ENCODE results near the gene METTL4. TPM values are rescaled to one million over a fixed set of nuclear protein-coding genes. Genes with fewer than 3 reads are reported as not detected.
"Not testable (repeated sequence)": the region's sequence is repeated elsewhere in the genome, so short reads cannot be mapped to it uniquely, and the experiment has no call there.

METTL4 gene
- polyA plus RNA-seq, 1 donor from 2014 or later: 11.6 TPM

- Mint-ChIP-seq H3K27me3 (no peaks in the 10 kb centered on the region), H3K36me3 (peaks cover 7% of the 10 kb centered on the region), H3K4me3 (no peak overlapping the region), H3K4me1 (peaks cover 19 to 21% (median 20%) of the 10 kb centered on the region in 3 donors), H3K27ac (no peak overlapping the region), H3K9me3 (no peaks in the 10 kb centered on the region)
Measured at GRCh38 chr18:2545155-2545554, 26.1 kb downstream of the METTL4 start.

DNA sequence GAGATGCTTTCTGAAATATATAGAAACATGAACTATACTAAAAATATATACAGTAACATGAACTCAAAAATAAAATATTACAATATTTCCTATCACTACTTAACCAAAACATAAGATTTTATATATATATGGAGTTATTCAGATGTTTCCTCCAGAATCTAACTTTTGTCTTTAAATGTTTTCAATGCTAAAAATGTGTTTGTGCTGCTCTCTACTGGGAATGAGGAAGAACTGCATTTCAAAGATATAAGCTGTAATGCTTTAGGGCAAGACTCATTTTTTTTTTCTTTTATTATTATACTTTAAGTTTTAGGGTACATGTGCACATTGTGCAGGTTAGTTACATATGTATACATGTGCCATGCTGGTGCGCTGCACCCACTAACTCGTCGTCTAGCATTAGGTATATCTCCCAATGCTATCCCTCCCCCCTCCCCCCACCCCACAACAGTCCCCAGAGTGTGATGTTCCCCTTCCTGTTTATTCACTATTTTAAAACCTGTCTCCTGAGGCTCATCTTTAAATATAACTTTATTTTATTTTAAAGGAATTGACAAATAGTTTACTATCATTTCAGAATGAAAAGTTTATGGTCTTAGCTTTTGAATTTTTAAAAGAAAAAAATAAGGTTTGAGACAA lies 29.3 kb downstream of the METTL4 start:
- H3K9me3 Mint-ChIP-seq, H3K27ac Mint-ChIP-seq, H3K27me3 Mint-ChIP-seq, H3K36me3 Mint-ChIP-seq: not testable (repeated sequence)
- Mint-ChIP-seq H3K4me1 (peaks cover 6 to 14% (median 11%) of the 10 kb centered on the region in 3 donors), H3K4me3 (peak overlapping the region in 1 of 4 donors; percentile 58)

DNA sequence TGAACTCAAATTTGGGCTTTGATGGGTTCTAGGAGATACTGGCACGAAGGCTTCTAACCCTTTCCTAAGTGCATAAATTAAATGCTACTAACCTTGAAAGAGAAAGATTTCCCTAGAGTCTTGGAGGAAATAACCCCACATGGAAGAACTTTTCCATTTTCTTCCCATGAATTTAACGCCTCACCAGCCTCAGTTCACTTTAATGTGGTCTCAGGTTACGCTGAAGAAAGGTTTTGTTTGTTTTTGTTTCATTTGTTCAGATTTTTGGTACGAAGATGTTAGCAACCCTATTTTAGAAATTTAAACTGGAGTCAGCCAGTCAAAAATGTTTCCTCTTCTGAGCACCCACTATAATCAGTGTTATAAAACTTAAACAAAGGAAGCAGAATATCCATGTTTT lies 30.7 kb downstream of the METTL4 start:
- Mint-ChIP-seq H3K4me1 (peaks cover 9 to 17% (median 13%) of the 10 kb centered on the region in 3 donors), H3K27me3 (no peaks in the 10 kb centered on the region), H3K4me3 (no peak overlapping the region), H3K36me3 (no peaks in the 10 kb centered on the region), H3K27ac (no peak overlapping the region), H3K9me3 (no peaks in the 10 kb centered on the region)

- Mint-ChIP-seq H3K36me3 (peaks cover 2% of the 10 kb centered on the region), H3K4me1 (peaks cover 26 to 33% (median 26%) of the 10 kb centered on the region in 3 donors), H3K27ac (no peak overlapping the region), H3K4me3 (no peak overlapping the region), H3K9me3 (no peaks in the 10 kb centered on the region), H3K27me3 (no peaks in the 10 kb centered on the region)
Measured at GRCh38 chr18:2538844-2539243, 32.5 kb downstream of the METTL4 start.

DNA sequence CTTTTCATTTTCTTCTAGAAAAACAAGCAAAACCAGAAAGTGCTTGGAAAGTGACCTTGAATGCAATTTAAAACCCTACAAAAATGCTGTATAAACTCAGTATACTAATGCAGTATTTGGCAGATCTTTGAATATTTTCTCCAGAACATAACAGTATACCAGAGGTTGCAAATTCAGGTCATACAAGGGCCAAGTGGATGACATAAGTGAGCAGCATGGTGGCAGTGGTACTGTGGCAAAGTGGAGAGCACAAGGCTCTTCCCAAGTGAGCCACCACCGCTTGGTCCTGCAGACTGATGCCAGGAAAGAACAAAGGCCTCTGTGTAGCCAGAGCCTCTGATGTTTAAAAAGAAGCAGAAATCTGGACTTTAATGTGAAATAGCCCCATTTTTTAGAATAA lies 33.1 kb downstream of the METTL4 start:
- H3K4me3 Mint-ChIP-seq: no peak overlapping the region
- peaks cover 7% of the 10 kb centered on the region for H3K36me3 Mint-ChIP-seq
- H3K27me3 Mint-ChIP-seq: no peaks in the 10 kb centered on the region
- H3K27ac Mint-ChIP-seq: no peak overlapping the region
- no peaks in the 10 kb centered on the region for H3K9me3 Mint-ChIP-seq
- peaks cover 23 to 30% (median 29%) of the 10 kb centered on the region in 3 donors for H3K4me1 Mint-ChIP-seq

DNA sequence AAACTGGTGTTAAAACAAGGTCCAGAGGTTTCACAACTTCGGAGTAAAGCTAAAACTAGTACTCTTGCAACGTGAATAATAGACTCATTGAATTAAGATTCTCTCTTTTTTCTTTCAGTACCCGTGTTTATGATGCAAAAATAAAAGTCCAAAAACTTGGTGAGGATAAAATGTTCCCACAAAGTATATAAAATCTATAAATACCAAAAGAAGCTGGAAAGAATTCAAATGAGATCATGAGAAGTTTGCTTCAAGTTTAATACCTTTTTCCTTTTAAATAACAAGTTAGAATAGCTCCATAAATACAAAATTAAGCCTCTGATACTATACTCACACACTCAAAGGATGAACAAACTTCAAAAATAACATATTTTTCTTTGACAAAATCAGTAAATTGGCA lies 34.0 kb downstream of the METTL4 start:
- H3K36me3 Mint-ChIP-seq: peaks cover 11% of the 10 kb centered on the region
- H3K4me1 Mint-ChIP-seq: peaks cover 19 to 30% (median 25%) of the 10 kb centered on the region in 3 donors
- H3K4me3 Mint-ChIP-seq: no peak overlapping the region
- H3K9me3 Mint-ChIP-seq: no peaks in the 10 kb centered on the region
- H3K27ac Mint-ChIP-seq: no peak overlapping the region
- no peaks in the 10 kb centered on the region for H3K27me3 Mint-ChIP-seq

DNA sequence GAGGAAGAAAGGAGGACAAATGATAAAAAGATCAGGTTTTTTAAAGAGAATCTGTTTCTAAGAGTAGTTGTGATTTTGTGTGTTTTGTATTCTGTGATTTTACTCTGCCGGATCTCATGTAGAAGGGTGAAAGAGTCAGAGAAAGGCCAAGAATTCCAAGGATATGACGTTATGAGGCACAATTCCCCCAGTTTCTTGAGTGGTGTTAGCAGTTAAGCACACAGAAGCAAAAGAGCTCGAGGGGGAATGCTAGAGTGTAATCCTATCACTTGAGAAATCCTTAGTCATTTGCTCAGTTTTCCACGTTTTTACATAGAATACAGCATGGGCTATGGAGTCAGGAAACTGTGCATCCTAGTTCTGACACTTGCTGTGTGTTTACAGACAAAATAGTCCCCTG lies 34.8 kb downstream of the METTL4 start:
- no peaks in the 10 kb centered on the region for H3K27me3 Mint-ChIP-seq
- H3K4me3 Mint-ChIP-seq: no peak overlapping the region
- H3K27ac Mint-ChIP-seq: peak overlapping the region in 1 of 3 donors; percentile 0
- H3K4me1 Mint-ChIP-seq: peaks cover 17 to 30% (median 24%) of the 10 kb centered on the region in 3 donors
- no peaks in the 10 kb centered on the region for H3K9me3 Mint-ChIP-seq
- H3K36me3 Mint-ChIP-seq: peaks cover 13% of the 10 kb centered on the region

DNA sequence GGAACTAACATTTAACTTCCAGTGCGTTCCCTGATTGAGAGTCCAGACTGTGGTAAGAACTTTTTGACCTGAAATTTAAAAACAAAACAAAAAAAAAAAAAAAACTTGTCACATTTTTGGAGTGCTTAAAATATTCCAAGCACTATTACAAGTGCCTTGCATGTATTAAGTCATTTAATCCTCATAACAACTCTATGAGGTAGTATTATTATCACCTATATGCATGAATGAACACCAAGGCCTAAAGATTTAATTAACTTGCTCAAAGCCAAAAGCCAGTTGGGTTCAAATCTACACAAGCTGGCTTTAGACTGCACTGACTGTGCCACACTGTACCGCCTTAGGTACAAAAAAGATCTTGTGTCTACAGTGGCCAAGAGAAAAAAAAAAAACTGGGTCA lies 35.2 kb downstream of the METTL4 start:
- H3K36me3 Mint-ChIP-seq: peaks cover 13% of the 10 kb centered on the region
- no peaks in the 10 kb centered on the region for H3K27me3 Mint-ChIP-seq
- peak overlapping the region in 1 of 3 donors; percentile 0 for H3K27ac Mint-ChIP-seq
- peaks cover 17 to 30% (median 24%) of the 10 kb centered on the region in 3 donors for H3K4me1 Mint-ChIP-seq
- peak overlapping the region in 2 of 4 donors; percentile 65 to 77 for H3K4me3 Mint-ChIP-seq
- no peaks in the 10 kb centered on the region for H3K9me3 Mint-ChIP-seq

DNA sequence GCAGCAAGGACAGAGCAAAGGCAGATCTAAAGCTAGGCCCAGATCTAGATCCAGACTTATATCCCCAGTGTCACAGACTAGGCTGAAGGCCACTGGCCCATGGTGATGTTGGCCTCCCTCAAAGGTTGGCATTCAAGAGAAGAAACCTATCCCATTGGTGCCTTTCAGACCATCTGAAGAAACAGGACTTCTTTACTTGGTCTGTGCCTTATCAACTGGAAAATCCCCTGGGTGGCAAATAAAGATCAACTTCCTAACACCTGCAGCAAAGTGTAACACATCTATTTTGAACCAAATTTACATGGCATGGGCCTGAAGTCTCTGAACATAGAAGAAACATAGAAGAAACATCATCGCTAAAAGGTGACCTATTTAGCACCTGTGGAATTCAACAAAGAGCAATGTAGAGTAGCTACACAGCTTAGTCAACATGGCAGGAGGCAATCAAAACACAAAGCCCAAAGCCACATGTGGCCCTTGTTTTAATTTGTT lies 35.8 kb downstream of the METTL4 start:
- no peaks in the 10 kb centered on the region for H3K27me3 Mint-ChIP-seq
- H3K4me1 Mint-ChIP-seq: peaks cover 20 to 30% (median 29%) of the 10 kb centered on the region in 3 donors
- peaks cover 14% of the 10 kb centered on the region for H3K36me3 Mint-ChIP-seq
- peak overlapping the region in 2 of 4 donors; percentile 65 to 77 for H3K4me3 Mint-ChIP-seq
- peaks cover 0 to 5% (median 0%) of the 10 kb centered on the region in 3 donors for H3K9me3 Mint-ChIP-seq
- peak overlapping the region in 2 of 3 donors; percentile 32 to 86 for H3K27ac Mint-ChIP-seq

- peaks cover 14% of the 10 kb centered on the region for H3K36me3 Mint-ChIP-seq
- H3K9me3 Mint-ChIP-seq: peaks cover 0 to 5% (median 0%) of the 10 kb centered on the region in 3 donors
- H3K27me3 Mint-ChIP-seq: no peaks in the 10 kb centered on the region
- peak overlapping the region in 2 of 3 donors; percentile 32 to 86 for H3K27ac Mint-ChIP-seq
- peaks cover 20 to 30% (median 29%) of the 10 kb centered on the region in 3 donors for H3K4me1 Mint-ChIP-seq
- peak overlapping the region in 2 of 4 donors; percentile 65 to 77 for H3K4me3 Mint-ChIP-seq
Measured at GRCh38 chr18:2534906-2535305, 36.4 kb downstream of the METTL4 start.

DNA sequence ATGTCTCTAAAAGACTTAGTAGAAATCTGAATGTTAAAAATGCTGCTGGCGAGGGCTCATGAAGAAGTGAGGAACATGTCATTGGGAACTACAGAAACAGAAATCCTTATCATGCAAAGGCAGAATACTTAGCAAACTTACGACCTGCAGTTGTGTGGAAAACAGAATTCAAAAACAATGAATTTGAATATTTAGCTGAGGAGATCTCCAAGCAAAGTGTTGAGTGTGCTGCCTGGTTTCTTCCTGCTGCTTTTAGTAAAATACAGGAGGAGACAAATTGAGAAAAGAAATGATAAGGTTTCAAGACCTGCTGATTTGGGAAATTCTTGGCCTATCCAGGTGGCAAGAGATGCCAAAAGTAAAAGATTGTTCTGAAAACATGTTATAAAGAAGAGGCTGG lies 38.5 kb downstream of the METTL4 start:
- H3K27me3 Mint-ChIP-seq: no peaks in the 10 kb centered on the region
- H3K27ac Mint-ChIP-seq: no peak overlapping the region
- peaks cover 20 to 30% (median 29%) of the 10 kb centered on the region in 3 donors for H3K4me1 Mint-ChIP-seq
- no peak overlapping the region for H3K4me3 Mint-ChIP-seq
- H3K9me3 Mint-ChIP-seq: peaks cover 0 to 5% (median 0%) of the 10 kb centered on the region in 3 donors
- peaks cover 18% of the 10 kb centered on the region for H3K36me3 Mint-ChIP-seq

DNA sequence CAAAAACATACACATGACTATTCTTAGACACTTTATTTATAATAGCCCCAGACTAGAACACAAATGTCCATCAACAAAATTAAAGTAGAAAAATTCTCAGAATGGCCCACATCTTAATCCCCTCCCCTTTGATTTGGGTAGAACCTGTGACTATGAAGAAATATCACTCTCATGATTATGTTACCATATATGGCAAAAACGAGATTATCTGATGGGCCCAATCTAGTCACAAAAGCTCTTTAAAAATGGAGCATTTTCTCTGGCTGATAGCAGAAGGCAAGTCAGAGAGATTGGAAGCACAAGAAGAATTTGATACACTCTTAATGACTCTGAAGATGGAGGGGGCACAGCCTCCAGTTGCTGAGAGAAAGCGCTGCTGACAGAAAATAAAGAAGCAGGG lies 39.6 kb downstream of the METTL4 start:
- H3K27me3 Mint-ChIP-seq: no peaks in the 10 kb centered on the region
- H3K4me3 Mint-ChIP-seq: no peak overlapping the region
- H3K9me3 Mint-ChIP-seq: peaks cover 0 to 5% (median 0%) of the 10 kb centered on the region in 3 donors
- H3K36me3 Mint-ChIP-seq: peaks cover 18% of the 10 kb centered on the region
- H3K27ac Mint-ChIP-seq: no peak overlapping the region
- H3K4me1 Mint-ChIP-seq: peaks cover 19 to 30% (median 29%) of the 10 kb centered on the region in 3 donors

GRCh38 chr18:2529154-2529553 lies 42.2 kb downstream of the METTL4 start:
- H3K4me1 Mint-ChIP-seq: peaks cover 3 to 9% (median 7%) of the 10 kb centered on the region in 3 donors
- H3K27ac Mint-ChIP-seq: no peak overlapping the region
- H3K9me3 Mint-ChIP-seq: peaks cover 0 to 5% (median 0%) of the 10 kb centered on the region in 3 donors
- peaks cover 18% of the 10 kb centered on the region for H3K36me3 Mint-ChIP-seq
- H3K4me3 Mint-ChIP-seq: no peak overlapping the region
- no peaks in the 10 kb centered on the region for H3K27me3 Mint-ChIP-seq

GRCh38 chr18:2526329-2526728 lies 45.0 kb downstream of the METTL4 start:
- H3K27me3 Mint-ChIP-seq: peaks cover 2% of the 10 kb centered on the region
- H3K9me3 Mint-ChIP-seq: peaks cover 0 to 5% (median 0%) of the 10 kb centered on the region in 3 donors
- peaks cover 0 to 8% (median 5%) of the 10 kb centered on the region in 3 donors for H3K4me1 Mint-ChIP-seq
- H3K36me3 Mint-ChIP-seq: peaks cover 8% of the 10 kb centered on the region
- no peak overlapping the region for H3K27ac Mint-ChIP-seq
- no peak overlapping the region for H3K4me3 Mint-ChIP-seq

- not testable (repeated sequence) for H3K36me3 Mint-ChIP-seq, H3K4me3 Mint-ChIP-seq, H3K9me3 Mint-ChIP-seq, H3K27me3 Mint-ChIP-seq, H3K27ac Mint-ChIP-seq, H3K4me1 Mint-ChIP-seq
Measured at GRCh38 chr18:2524794-2525198, 46.5 kb downstream of the METTL4 start.

DNA sequence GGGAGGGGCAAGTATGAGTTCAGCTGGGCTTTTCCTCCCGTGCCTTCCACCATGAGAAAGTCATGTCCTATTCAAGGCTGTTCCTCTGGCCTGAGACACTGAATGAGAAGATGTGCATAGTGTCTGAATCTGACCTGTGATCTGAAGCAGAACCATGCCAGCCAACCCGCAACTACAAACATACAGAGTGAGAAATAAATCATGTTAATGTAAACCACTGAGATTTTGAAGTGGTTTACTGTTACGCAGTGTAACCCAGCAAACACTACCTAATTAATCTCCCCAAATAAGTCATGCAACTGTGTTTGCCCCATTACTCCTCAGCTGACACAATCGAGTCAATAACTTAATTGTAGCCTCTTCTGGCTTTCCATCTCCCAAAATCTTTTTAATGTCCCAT lies 49.2 kb downstream of the METTL4 start:
- H3K27me3 Mint-ChIP-seq: peaks cover 2% of the 10 kb centered on the region
- H3K27ac Mint-ChIP-seq: no peak overlapping the region
- no peak overlapping the region for H3K4me3 Mint-ChIP-seq
- no peaks in the 10 kb centered on the region for H3K9me3 Mint-ChIP-seq
- H3K36me3 Mint-ChIP-seq: peaks cover 3% of the 10 kb centered on the region
- peaks cover 0 to 2% (median 2%) of the 10 kb centered on the region in 3 donors for H3K4me1 Mint-ChIP-seq

Data from IgD-negative memory B cell (primary cell).